ENCODE data around the gene ACTL10. TPM values are rescaled to one million over a fixed set of nuclear protein-coding genes. Genes with fewer than 3 reads are reported as not detected.

Gene ACTL10
- total RNA-seq, 1 experiment from 2014 or later, result 1.3 TPM

DNA sequence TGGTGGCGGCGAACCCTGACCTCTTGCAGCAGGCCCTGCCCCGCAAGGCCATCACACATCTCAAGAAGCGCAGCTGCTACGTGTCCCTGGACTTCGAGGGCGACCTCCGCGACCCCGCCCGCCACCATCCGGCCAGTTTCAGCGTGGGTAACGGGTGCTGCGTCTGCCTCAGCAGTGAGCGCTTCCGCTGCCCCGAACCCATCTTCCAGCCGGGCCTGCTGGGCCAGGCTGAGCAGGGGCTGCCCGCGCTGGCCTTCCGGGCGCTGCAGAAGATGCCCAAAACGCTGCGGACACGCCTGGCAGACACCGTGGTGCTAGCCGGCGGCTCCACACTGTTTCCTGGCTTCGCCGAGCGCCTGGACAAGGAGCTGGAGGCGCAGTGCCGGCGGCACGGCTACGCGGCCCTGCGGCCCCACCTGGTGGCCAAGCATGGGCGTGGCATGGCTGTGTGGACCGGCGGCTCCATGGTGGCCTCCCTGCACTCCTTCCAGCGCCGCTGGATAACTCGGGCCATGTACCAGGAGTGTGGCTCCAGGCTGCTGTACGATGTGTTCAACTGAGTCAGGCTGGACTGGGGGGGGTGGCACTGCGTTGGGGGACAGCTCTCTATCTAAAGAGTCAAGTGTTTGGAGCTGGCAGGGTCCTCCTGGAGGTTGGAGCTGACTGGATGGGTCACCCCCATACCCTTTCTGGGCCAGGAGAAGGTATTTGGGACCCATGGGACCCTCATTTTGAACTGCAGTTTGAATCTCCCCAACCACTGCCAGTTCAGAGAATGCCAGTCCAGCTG is 1.1 kb downstream of the ACTL10 start (continued):
- TF ChIP-seq, protein P1, sequence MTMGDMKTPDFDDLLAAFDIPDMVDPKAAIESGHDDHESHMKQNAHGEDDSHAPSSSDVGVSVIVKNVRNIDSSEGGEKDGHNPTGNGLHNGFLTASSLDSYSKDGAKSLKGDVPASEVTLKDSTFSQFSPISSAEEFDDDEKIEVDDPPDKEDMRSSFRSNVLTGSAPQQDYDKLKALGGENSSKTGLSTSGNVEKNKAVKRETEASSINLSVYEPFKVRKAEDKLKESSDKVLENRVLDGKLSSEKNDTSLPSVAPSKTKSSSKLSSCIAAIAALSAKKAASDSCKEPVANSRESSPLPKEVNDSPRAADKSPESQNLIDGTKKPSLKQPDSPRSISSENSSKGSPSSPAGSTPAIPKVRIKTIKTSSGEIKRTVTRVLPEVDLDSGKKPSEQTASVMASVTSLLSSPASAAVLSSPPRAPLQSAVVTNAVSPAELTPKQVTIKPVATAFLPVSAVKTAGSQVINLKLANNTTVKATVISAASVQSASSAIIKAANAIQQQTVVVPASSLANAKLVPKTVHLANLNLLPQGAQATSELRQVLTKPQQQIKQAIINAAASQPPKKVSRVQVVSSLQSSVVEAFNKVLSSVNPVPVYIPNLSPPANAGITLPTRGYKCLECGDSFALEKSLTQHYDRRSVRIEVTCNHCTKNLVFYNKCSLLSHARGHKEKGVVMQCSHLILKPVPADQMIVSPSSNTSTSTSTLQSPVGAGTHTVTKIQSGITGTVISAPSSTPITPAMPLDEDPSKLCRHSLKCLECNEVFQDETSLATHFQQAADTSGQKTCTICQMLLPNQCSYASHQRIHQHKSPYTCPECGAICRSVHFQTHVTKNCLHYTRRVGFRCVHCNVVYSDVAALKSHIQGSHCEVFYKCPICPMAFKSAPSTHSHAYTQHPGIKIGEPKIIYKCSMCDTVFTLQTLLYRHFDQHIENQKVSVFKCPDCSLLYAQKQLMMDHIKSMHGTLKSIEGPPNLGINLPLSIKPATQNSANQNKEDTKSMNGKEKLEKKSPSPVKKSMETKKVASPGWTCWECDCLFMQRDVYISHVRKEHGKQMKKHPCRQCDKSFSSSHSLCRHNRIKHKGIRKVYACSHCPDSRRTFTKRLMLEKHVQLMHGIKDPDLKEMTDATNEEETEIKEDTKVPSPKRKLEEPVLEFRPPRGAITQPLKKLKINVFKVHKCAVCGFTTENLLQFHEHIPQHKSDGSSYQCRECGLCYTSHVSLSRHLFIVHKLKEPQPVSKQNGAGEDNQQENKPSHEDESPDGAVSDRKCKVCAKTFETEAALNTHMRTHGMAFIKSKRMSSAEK (CRISPR knock-in tag; IDR thresholded peaks at IDR 0.05; ENCODE audit: borderline replicate concordance), result no peak
- TF ChIP-seq, protein P2, sequence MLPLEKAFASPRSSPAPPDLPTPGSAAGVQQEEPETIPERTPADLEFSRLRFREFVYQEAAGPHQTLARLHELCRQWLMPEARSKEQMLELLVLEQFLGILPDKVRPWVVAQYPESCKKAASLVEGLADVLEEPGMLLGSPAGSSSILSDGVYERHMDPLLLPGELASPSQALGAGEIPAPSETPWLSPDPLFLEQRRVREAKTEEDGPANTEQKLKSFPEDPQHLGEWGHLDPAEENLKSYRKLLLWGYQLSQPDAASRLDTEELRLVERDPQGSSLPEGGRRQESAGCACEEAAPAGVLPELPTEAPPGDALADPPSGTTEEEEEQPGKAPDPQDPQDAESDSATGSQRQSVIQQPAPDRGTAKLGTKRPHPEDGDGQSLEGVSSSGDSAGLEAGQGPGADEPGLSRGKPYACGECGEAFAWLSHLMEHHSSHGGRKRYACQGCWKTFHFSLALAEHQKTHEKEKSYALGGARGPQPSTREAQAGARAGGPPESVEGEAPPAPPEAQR (CRISPR knock-in tag; IDR thresholded peaks at IDR 0.05), result no peak
- TF ChIP-seq ATF1 (CRISPR knock-in tag; IDR thresholded peaks at IDR 0.05), result 0 out of 2 replicates have a peak, but pooled peaks have one; percentile 36
- no peak for TF ChIP-seq GABPB1 (CRISPR knock-in tag; IDR thresholded peaks at IDR 0.05)
- TF ChIP-seq FOXP1 (CRISPR knock-in tag; IDR thresholded peaks at IDR 0.05; ENCODE audit: borderline replicate concordance), result 0 out of 2 replicates have a peak, but pooled peaks have one; percentile 44
- TF ChIP-seq, protein P3, sequence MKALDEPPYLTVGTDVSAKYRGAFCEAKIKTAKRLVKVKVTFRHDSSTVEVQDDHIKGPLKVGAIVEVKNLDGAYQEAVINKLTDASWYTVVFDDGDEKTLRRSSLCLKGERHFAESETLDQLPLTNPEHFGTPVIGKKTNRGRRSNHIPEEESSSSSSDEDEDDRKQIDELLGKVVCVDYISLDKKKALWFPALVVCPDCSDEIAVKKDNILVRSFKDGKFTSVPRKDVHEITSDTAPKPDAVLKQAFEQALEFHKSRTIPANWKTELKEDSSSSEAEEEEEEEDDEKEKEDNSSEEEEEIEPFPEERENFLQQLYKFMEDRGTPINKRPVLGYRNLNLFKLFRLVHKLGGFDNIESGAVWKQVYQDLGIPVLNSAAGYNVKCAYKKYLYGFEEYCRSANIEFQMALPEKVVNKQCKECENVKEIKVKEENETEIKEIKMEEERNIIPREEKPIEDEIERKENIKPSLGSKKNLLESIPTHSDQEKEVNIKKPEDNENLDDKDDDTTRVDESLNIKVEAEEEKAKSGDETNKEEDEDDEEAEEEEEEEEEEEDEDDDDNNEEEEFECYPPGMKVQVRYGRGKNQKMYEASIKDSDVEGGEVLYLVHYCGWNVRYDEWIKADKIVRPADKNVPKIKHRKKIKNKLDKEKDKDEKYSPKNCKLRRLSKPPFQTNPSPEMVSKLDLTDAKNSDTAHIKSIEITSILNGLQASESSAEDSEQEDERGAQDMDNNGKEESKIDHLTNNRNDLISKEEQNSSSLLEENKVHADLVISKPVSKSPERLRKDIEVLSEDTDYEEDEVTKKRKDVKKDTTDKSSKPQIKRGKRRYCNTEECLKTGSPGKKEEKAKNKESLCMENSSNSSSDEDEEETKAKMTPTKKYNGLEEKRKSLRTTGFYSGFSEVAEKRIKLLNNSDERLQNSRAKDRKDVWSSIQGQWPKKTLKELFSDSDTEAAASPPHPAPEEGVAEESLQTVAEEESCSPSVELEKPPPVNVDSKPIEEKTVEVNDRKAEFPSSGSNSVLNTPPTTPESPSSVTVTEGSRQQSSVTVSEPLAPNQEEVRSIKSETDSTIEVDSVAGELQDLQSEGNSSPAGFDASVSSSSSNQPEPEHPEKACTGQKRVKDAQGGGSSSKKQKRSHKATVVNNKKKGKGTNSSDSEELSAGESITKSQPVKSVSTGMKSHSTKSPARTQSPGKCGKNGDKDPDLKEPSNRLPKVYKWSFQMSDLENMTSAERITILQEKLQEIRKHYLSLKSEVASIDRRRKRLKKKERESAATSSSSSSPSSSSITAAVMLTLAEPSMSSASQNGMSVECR (CRISPR knock-in tag; IDR thresholded peaks at IDR 0.05; ENCODE audit: borderline replicate concordance), result peak; percentile 70; the same call in 1 of the 2 replicates
- TF ChIP-seq, protein P4, sequence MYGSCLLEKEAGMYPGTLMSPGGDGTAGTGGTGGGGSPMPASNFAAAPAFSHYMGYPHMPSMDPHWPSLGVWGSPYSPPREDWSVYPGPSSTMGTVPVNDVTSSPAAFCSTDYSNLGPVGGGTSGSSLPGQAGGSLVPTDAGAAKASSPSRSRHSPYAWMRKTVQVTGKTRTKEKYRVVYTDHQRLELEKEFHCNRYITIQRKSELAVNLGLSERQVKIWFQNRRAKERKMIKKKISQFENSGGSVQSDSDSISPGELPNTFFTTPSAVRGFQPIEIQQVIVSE (CRISPR knock-in tag; IDR thresholded peaks at IDR 0.05; ENCODE audit: borderline replicate concordance), result no peak
- TF ChIP-seq ZNF232 (CRISPR knock-in tag; IDR thresholded peaks at IDR 0.05), result no peak
- TF ChIP-seq NR1H2 (CRISPR knock-in tag; IDR thresholded peaks at IDR 0.05), result no peak
- TF ChIP-seq SMAD3 (CRISPR knock-in tag; IDR thresholded peaks at IDR 0.05; ENCODE audit: borderline replicate concordance), result peak; percentile 30; the same call in 1 of the 2 replicates
- TF ChIP-seq GRHL2 (CRISPR knock-in tag; IDR thresholded peaks at IDR 0.05; ENCODE audit: insufficient replicate concordance, severe bottlenecking), result no peak
- 0 out of 2 replicates have a peak, but pooled peaks have one; percentile 42 for TF ChIP-seq CREB1 (CRISPR knock-in tag; IDR thresholded peaks at IDR 0.05)
- TF ChIP-seq, protein P5, sequence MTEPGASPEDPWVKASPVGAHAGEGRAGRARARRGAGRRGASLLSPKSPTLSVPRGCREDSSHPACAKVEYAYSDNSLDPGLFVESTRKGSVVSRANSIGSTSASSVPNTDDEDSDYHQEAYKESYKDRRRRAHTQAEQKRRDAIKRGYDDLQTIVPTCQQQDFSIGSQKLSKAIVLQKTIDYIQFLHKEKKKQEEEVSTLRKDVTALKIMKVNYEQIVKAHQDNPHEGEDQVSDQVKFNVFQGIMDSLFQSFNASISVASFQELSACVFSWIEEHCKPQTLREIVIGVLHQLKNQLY (CRISPR knock-in tag; IDR thresholded peaks at IDR 0.05), result no peak
- TF ChIP-seq ZNF416 (CRISPR knock-in tag; IDR thresholded peaks at IDR 0.05), result no peak
- TF ChIP-seq, protein P6, sequence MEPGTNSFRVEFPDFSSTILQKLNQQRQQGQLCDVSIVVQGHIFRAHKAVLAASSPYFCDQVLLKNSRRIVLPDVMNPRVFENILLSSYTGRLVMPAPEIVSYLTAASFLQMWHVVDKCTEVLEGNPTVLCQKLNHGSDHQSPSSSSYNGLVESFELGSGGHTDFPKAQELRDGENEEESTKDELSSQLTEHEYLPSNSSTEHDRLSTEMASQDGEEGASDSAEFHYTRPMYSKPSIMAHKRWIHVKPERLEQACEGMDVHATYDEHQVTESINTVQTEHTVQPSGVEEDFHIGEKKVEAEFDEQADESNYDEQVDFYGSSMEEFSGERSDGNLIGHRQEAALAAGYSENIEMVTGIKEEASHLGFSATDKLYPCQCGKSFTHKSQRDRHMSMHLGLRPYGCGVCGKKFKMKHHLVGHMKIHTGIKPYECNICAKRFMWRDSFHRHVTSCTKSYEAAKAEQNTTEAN (CRISPR knock-in tag; IDR thresholded peaks at IDR 0.05), result peak; percentile 63; the same call in 1 of the 2 replicates
- TF ChIP-seq ETV6 (CRISPR knock-in tag; IDR thresholded peaks at IDR 0.05), result no peak
- TF ChIP-seq IRF2 (CRISPR knock-in tag; IDR thresholded peaks at IDR 0.05; ENCODE audit: borderline replicate concordance, low read depth), result 0 out of 2 replicates have a peak, but pooled peaks have one; percentile 15
- TF ChIP-seq, protein P7, sequence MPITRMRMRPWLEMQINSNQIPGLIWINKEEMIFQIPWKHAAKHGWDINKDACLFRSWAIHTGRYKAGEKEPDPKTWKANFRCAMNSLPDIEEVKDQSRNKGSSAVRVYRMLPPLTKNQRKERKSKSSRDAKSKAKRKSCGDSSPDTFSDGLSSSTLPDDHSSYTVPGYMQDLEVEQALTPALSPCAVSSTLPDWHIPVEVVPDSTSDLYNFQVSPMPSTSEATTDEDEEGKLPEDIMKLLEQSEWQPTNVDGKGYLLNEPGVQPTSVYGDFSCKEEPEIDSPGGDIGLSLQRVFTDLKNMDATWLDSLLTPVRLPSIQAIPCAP (CRISPR knock-in tag; IDR thresholded peaks at IDR 0.05), result no peak
- no peak for TF ChIP-seq ZNF317 (CRISPR knock-in tag; IDR thresholded peaks at IDR 0.05; ENCODE audit: borderline replicate concordance, low read depth)
- TF ChIP-seq MYBL2 (CRISPR knock-in tag; IDR thresholded peaks at IDR 0.05), result no peak
- TF ChIP-seq KAT7 (CRISPR knock-in tag; IDR thresholded peaks at IDR 0.05; ENCODE audit: borderline replicate concordance), result no peak; the same call in 1 of the 2 replicates
- TF ChIP-seq JUN (CRISPR knock-in tag; IDR thresholded peaks at IDR 0.05), result 0 out of 2 replicates have a peak, but pooled peaks have one; percentile 2

Data from WTC11 (cell line).